DOHH2 (cell line): ENCODE data around the gene CCNE1.

ENCODE experiments used
- H3F3A ChIP-seq: fragments of 200-600 bp; sonication (generic), shearing (Covaris generic); 2 replicates; pipeline ENCODE4 v1.6.0; 2016; ENCODE audit warnings: antibody characterized with exemption, mild to moderate bottlenecking; ENCODE audit not compliant: control insufficient read depth, insufficient read depth
- H3K27ac ChIP-seq: fragments of 200-600 bp; sonication (generic); 2 replicates; pipeline ENCODE4 v1.5.1; 2014; ENCODE audit warnings: low read depth, mild to moderate bottlenecking, low read length, moderate library complexity
- H3K27me3 ChIP-seq: fragments of 200-600 bp; sonication (generic); 2 replicates; pipeline ENCODE4 v1.6.1; 2014; ENCODE audit warnings: mild to moderate bottlenecking, low read length, mixed read lengths; ENCODE audit not compliant: control insufficient read depth
- H3K36me3 ChIP-seq: fragments of 200-600 bp; sonication (generic); 2 replicates; pipeline ENCODE4 v1.6.1; 2014; ENCODE audit warnings: mild to moderate bottlenecking, low read length, moderate library complexity, mixed read lengths; ENCODE audit not compliant: control insufficient read depth
- H3K4me1 ChIP-seq: fragments of 200-600 bp; sonication (generic); 2 replicates; pipeline ENCODE4 v1.6.1; 2014; ENCODE audit warnings: mild to moderate bottlenecking, low read length, mixed read lengths; ENCODE audit not compliant: control insufficient read depth
- H3K4me2 ChIP-seq: fragments of 200-600 bp; sonication (generic); 2 replicates; pipeline ENCODE4 v1.6.0; 2014; ENCODE audit warnings: mild to moderate bottlenecking, low read length, moderate library complexity
- H3K4me3 ChIP-seq: fragments of 200-600 bp; sonication (generic); 2 replicates; pipeline ENCODE4 v1.5.1; 2014; ENCODE audit warnings: mild to moderate bottlenecking, low read length, mixed read lengths
- H3K79me2 ChIP-seq: fragments of 200-600 bp; sonication (generic); 2 replicates; pipeline ENCODE4 v1.6.1; 2014; ENCODE audit warnings: mild to moderate bottlenecking, low read length, mixed read lengths; ENCODE audit not compliant: control insufficient read depth
- H3K9me2 ChIP-seq: fragments of 200-600 bp; sonication (generic); replicated peaks from 2 replicates; pipeline ENCODE4 v1.6.1; 2014; ENCODE audit warnings: mild to moderate bottlenecking, low read length, mixed read lengths; ENCODE audit not compliant: control insufficient read depth
- H3K9me3 ChIP-seq: fragments of 200-600 bp; sonication (generic); 2 replicates; pipeline ENCODE4 v1.6.1; 2014; ENCODE audit warnings: antibody characterized with exemption, low read length, mixed read lengths; ENCODE audit not compliant: control insufficient read depth, insufficient read depth
- H4K20me1 ChIP-seq: fragments of 200-600 bp; sonication (generic); 2 replicates; pipeline ENCODE4 v1.6.0; 2014; ENCODE audit warnings: low read depth, mild to moderate bottlenecking, antibody characterized with exemption, low read length, moderate library complexity; ENCODE audit not compliant: control insufficient read depth, insufficient read depth
- CTCF ChIP-seq: fragments of 200-600 bp; sonication (generic); IDR thresholded peaks from one replicate; pipeline ENCODE4 v1.5.1; 2014; ENCODE audit warnings: antibody characterized with exemption, mild to moderate bottlenecking, low read depth, low read length; ENCODE audit not compliant: poor library complexity, severe bottlenecking
- EZH2phosphoT487 ChIP-seq: fragments of 200-600 bp; sonication (generic); IDR thresholded peaks from 2 replicates; pipeline ENCODE4 v1.6.1; 2017; ENCODE audit warnings: borderline replicate concordance, mild to moderate bottlenecking, antibody characterized with exemption, low read length, moderate library complexity, mixed read lengths

CCNE1 gene

GRCh38 chr19:29867984-29868383 lies 56.2 kb downstream of the CCNE1 start:
- peaks cover 6% of the 10 kb centered on the region for H3K27me3 ChIP-seq
- H3K9me2 ChIP-seq = no peaks in the 10 kb centered on the region
- TF ChIP-seq CTCF (no peak), EZH2phosphoT487 (no peak)
- no peaks in the 10 kb centered on the region for H3F3A ChIP-seq
- no peaks in the 10 kb centered on the region for H4K20me1 ChIP-seq
- no peak overlapping the region for H3K4me2 ChIP-seq
- no peak overlapping the region for H3K27ac ChIP-seq
- H3K9me3 ChIP-seq = no peaks in the 10 kb centered on the region
- no peaks in the 10 kb centered on the region; the same call in 1 of the 2 replicates for H3K4me1 ChIP-seq
- no peak overlapping the region for H3K4me3 ChIP-seq
- no peaks in the 10 kb centered on the region for H3K79me2 ChIP-seq
- H3K36me3 ChIP-seq = no peaks in the 10 kb centered on the region

GRCh38 chr19:29871143-29871542 lies 59.4 kb downstream of the CCNE1 start:
- H3K4me1 ChIP-seq = peaks cover 4% of the 10 kb centered on the region
- no peak overlapping the region for H3K4me3 ChIP-seq
- no peaks in the 10 kb centered on the region for H4K20me1 ChIP-seq
- TF ChIP-seq EZH2phosphoT487 (no peak), CTCF (no peak)
- H3K9me3 ChIP-seq = no peaks in the 10 kb centered on the region
- H3K9me2 ChIP-seq = no peaks in the 10 kb centered on the region
- H3K36me3 ChIP-seq = no peaks in the 10 kb centered on the region
- peaks cover 4% of the 10 kb centered on the region for H3K27me3 ChIP-seq
- H3K4me2 ChIP-seq = no peak overlapping the region
- H3K79me2 ChIP-seq = no peaks in the 10 kb centered on the region
- H3K27ac ChIP-seq = no peak overlapping the region
- H3F3A ChIP-seq = no peaks in the 10 kb centered on the region

- H3K27ac ChIP-seq = no peak overlapping the region
- no peaks in the 10 kb centered on the region for H3K9me3 ChIP-seq
- no peaks in the 10 kb centered on the region for H3K36me3 ChIP-seq
- peaks cover 3% of the 10 kb centered on the region; the same call in 1 of the 2 replicates for H3K27me3 ChIP-seq
- no peak overlapping the region for H3K4me3 ChIP-seq
- H3K79me2 ChIP-seq = no peaks in the 10 kb centered on the region
- no peaks in the 10 kb centered on the region for H3F3A ChIP-seq
- H3K4me2 ChIP-seq = no peak overlapping the region
- H3K4me1 ChIP-seq = peaks cover 4% of the 10 kb centered on the region
- TF ChIP-seq EZH2phosphoT487 (no peak), CTCF (no peak)
- no peaks in the 10 kb centered on the region for H4K20me1 ChIP-seq
- H3K9me2 ChIP-seq = no peaks in the 10 kb centered on the region
Measured at GRCh38 chr19:29872224-29872731, 60.5 kb downstream of the CCNE1 start.
